ENCODE measurements around the gene BHLHE41. TPM values are rescaled to one million over a fixed set of nuclear protein-coding genes. Genes with fewer than 3 reads are reported as not detected.

BHLHE41 gene
- total RNA-seq, 1 experiment from 2014 or later, result 7.6 TPM

DNA sequence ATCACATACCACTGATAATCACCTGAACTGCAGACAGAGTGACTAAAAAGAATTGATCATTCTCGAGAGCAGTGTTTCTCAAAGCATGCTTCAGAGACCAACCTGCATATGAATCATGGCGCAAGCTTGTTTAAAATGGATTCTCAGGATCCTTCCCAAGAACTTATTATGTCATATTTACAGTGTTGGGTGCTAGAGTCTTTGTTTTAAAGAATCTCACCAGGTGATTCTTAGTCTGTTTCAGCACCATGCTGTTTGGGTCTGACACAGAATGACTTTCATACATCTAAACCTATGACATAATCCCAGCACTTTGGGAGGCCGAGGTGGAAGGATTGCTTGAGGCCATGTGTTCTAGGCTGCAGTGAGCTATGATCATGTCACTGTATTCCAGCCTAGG is 39.3 kb upstream of the BHLHE41 start:
- H3K27me3 Mint-ChIP-seq (ENCODE audit: low read depth), result no peaks in the 10 kb centered on the region; the same call in 1 of the 2 replicates
- ChIA-PET CTCF (no interaction called here), POLR2A (no interaction called here)
- TF ChIP-seq ZNF219 (CRISPR knock-in tag; IDR thresholded peaks at IDR 0.05; ENCODE audit: borderline replicate concordance), result no peak
- DNase-seq (ENCODE audit: low spot score) (no peak), ATAC-seq (no peak)
- no peaks in the 10 kb centered on the region for H3K36me3 Mint-ChIP-seq
- no peak overlapping the region for H3K4me3 Mint-ChIP-seq
- no peaks in the 10 kb centered on the region for H3K9me3 Mint-ChIP-seq
- H3K4me1 Mint-ChIP-seq, result 0 out of 2 replicates have a peak, but pooled peaks cover 2% of the 10 kb centered on the region
- H3K27ac Mint-ChIP-seq, result no peak overlapping the region

DNA sequence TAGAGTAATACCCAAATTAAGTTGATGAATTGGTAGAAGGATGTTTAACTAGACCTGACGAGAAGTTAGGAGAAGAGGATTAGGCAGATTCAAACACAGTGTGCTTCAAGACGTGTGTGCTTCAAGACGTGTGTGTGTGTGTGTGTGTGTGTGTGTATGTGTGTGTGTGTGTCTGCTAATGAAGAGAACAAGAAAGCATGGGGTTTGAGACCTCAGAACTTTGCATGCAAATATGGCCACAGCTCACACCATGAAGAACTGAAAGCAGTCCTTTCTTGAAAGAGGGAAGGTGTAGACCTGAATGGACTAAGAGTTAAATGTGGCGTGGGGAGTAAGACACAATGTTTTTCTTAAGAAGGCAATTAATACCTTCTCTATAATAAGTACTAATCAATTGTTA is 38.1 kb upstream of the BHLHE41 start:
- Mint-ChIP-seq H3K27me3 (ENCODE audit: low read depth) (no peaks in the 10 kb centered on the region; the same call in 1 of the 2 replicates), H3K4me1 (peaks cover 6% of the 10 kb centered on the region), H3K9me3 (no peaks in the 10 kb centered on the region), H3K27ac (no peak overlapping the region), H3K36me3 (no peaks in the 10 kb centered on the region), H3K4me3 (no peak overlapping the region)
- ChIA-PET POLR2A (no interaction called here), CTCF (interaction anchor here (1.0 kb wide), 1 partner anchor 451 kb away, joined by 3 read pairs; no protein-coding TSS in a partner anchor)
- DNase-seq (ENCODE audit: low spot score) (no peak), ATAC-seq (no peak)
- TF ChIP-seq, protein P1, sequence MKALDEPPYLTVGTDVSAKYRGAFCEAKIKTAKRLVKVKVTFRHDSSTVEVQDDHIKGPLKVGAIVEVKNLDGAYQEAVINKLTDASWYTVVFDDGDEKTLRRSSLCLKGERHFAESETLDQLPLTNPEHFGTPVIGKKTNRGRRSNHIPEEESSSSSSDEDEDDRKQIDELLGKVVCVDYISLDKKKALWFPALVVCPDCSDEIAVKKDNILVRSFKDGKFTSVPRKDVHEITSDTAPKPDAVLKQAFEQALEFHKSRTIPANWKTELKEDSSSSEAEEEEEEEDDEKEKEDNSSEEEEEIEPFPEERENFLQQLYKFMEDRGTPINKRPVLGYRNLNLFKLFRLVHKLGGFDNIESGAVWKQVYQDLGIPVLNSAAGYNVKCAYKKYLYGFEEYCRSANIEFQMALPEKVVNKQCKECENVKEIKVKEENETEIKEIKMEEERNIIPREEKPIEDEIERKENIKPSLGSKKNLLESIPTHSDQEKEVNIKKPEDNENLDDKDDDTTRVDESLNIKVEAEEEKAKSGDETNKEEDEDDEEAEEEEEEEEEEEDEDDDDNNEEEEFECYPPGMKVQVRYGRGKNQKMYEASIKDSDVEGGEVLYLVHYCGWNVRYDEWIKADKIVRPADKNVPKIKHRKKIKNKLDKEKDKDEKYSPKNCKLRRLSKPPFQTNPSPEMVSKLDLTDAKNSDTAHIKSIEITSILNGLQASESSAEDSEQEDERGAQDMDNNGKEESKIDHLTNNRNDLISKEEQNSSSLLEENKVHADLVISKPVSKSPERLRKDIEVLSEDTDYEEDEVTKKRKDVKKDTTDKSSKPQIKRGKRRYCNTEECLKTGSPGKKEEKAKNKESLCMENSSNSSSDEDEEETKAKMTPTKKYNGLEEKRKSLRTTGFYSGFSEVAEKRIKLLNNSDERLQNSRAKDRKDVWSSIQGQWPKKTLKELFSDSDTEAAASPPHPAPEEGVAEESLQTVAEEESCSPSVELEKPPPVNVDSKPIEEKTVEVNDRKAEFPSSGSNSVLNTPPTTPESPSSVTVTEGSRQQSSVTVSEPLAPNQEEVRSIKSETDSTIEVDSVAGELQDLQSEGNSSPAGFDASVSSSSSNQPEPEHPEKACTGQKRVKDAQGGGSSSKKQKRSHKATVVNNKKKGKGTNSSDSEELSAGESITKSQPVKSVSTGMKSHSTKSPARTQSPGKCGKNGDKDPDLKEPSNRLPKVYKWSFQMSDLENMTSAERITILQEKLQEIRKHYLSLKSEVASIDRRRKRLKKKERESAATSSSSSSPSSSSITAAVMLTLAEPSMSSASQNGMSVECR (CRISPR knock-in tag; IDR thresholded peaks at IDR 0.05; ENCODE audit: borderline replicate concordance), result no peak
- TF ChIP-seq NFE2L1 (CRISPR knock-in tag; IDR thresholded peaks at IDR 0.05) (no peak), PRRX2 (CRISPR knock-in tag; IDR thresholded peaks at IDR 0.05) (no peak), CBFB (CRISPR knock-in tag; IDR thresholded peaks at IDR 0.05; ENCODE audit: low read depth) (no peak), OVOL2 (CRISPR knock-in tag; IDR thresholded peaks at IDR 0.05; ENCODE audit: borderline replicate concordance) (no peak), GRHL2 (CRISPR knock-in tag; IDR thresholded peaks at IDR 0.05; ENCODE audit: insufficient replicate concordance, severe bottlenecking) (no peak), TEAD4 (CRISPR knock-in tag; IDR thresholded peaks at IDR 0.05) (no peak), NR2C2 (CRISPR knock-in tag; IDR thresholded peaks at IDR 0.05) (no peak), ZNF263 (CRISPR knock-in tag; IDR thresholded peaks at IDR 0.05; ENCODE audit: low read depth) (no peak)
- TF ChIP-seq, protein P2, sequence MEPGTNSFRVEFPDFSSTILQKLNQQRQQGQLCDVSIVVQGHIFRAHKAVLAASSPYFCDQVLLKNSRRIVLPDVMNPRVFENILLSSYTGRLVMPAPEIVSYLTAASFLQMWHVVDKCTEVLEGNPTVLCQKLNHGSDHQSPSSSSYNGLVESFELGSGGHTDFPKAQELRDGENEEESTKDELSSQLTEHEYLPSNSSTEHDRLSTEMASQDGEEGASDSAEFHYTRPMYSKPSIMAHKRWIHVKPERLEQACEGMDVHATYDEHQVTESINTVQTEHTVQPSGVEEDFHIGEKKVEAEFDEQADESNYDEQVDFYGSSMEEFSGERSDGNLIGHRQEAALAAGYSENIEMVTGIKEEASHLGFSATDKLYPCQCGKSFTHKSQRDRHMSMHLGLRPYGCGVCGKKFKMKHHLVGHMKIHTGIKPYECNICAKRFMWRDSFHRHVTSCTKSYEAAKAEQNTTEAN (CRISPR knock-in tag; IDR thresholded peaks at IDR 0.05), result no peak
- TF ChIP-seq, protein P3, sequence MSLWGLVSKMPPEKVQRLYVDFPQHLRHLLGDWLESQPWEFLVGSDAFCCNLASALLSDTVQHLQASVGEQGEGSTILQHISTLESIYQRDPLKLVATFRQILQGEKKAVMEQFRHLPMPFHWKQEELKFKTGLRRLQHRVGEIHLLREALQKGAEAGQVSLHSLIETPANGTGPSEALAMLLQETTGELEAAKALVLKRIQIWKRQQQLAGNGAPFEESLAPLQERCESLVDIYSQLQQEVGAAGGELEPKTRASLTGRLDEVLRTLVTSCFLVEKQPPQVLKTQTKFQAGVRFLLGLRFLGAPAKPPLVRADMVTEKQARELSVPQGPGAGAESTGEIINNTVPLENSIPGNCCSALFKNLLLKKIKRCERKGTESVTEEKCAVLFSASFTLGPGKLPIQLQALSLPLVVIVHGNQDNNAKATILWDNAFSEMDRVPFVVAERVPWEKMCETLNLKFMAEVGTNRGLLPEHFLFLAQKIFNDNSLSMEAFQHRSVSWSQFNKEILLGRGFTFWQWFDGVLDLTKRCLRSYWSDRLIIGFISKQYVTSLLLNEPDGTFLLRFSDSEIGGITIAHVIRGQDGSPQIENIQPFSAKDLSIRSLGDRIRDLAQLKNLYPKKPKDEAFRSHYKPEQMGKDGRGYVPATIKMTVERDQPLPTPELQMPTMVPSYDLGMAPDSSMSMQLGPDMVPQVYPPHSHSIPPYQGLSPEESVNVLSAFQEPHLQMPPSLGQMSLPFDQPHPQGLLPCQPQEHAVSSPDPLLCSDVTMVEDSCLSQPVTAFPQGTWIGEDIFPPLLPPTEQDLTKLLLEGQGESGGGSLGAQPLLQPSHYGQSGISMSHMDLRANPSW (CRISPR knock-in tag; conservative IDR thresholded peaks at IDR 0.05; ENCODE audit: low read depth), result no peak
- TF ChIP-seq, protein P4, sequence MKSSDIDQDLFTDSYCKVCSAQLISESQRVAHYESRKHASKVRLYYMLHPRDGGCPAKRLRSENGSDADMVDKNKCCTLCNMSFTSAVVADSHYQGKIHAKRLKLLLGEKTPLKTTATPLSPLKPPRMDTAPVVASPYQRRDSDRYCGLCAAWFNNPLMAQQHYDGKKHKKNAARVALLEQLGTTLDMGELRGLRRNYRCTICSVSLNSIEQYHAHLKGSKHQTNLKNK (CRISPR knock-in tag; IDR thresholded peaks at IDR 0.05), result no peak

DNA sequence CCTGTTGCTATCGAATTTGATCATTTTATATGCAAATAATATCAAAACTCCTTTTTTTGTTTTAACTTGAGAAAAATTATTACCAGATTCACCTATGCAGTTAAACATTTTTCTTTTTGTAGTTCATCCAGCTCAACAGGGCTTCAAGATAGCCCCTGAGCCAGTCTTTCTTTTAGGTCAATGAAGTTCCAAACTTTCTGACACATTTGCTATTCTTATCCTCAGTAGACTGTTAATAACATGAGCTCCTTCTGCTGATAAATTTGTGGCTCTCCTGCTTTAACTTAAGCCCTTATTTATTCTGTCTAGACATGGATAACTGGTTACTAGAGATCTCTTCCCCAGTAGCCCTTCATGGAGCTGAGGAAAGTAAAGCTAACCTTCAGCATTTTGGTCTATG is 37.3 kb upstream of the BHLHE41 start:
- no peak overlapping the region for H3K4me3 Mint-ChIP-seq
- H3K27me3 Mint-ChIP-seq (ENCODE audit: low read depth), result no peaks in the 10 kb centered on the region; the same call in 1 of the 2 replicates
- ATAC-seq, result no peak
- POLR2A ChIA-PET, result no interaction called here
- H3K4me1 Mint-ChIP-seq, result peaks cover 6% of the 10 kb centered on the region
- CTCF ChIA-PET, result interaction anchor here (1.0 kb wide), 1 partner anchor 452 kb away, joined by 3 read pairs; no protein-coding TSS in a partner anchor
- H3K36me3 Mint-ChIP-seq, result no peaks in the 10 kb centered on the region
- H3K9me3 Mint-ChIP-seq, result no peaks in the 10 kb centered on the region
- no peak for DNase-seq (ENCODE audit: low spot score)
- no peak overlapping the region for H3K27ac Mint-ChIP-seq
- no peak for TF ChIP-seq CREM (CRISPR knock-in tag; IDR thresholded peaks at IDR 0.05)
- no peak for TF ChIP-seq JUN (CRISPR knock-in tag; IDR thresholded peaks at IDR 0.05)
- TF ChIP-seq RORB (CRISPR knock-in tag; IDR thresholded peaks at IDR 0.05), result no peak
- no peak for TF ChIP-seq ZNF423 (CRISPR knock-in tag; IDR thresholded peaks at IDR 0.05)
- no peak for TF ChIP-seq NR3C1 (CRISPR knock-in tag; conservative IDR thresholded peaks at IDR 0.05; ENCODE audit: low read depth)
- TF ChIP-seq, protein P5, sequence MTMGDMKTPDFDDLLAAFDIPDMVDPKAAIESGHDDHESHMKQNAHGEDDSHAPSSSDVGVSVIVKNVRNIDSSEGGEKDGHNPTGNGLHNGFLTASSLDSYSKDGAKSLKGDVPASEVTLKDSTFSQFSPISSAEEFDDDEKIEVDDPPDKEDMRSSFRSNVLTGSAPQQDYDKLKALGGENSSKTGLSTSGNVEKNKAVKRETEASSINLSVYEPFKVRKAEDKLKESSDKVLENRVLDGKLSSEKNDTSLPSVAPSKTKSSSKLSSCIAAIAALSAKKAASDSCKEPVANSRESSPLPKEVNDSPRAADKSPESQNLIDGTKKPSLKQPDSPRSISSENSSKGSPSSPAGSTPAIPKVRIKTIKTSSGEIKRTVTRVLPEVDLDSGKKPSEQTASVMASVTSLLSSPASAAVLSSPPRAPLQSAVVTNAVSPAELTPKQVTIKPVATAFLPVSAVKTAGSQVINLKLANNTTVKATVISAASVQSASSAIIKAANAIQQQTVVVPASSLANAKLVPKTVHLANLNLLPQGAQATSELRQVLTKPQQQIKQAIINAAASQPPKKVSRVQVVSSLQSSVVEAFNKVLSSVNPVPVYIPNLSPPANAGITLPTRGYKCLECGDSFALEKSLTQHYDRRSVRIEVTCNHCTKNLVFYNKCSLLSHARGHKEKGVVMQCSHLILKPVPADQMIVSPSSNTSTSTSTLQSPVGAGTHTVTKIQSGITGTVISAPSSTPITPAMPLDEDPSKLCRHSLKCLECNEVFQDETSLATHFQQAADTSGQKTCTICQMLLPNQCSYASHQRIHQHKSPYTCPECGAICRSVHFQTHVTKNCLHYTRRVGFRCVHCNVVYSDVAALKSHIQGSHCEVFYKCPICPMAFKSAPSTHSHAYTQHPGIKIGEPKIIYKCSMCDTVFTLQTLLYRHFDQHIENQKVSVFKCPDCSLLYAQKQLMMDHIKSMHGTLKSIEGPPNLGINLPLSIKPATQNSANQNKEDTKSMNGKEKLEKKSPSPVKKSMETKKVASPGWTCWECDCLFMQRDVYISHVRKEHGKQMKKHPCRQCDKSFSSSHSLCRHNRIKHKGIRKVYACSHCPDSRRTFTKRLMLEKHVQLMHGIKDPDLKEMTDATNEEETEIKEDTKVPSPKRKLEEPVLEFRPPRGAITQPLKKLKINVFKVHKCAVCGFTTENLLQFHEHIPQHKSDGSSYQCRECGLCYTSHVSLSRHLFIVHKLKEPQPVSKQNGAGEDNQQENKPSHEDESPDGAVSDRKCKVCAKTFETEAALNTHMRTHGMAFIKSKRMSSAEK (CRISPR knock-in tag; IDR thresholded peaks at IDR 0.05; ENCODE audit: borderline replicate concordance), result no peak
- no peak for TF ChIP-seq ZNF219 (CRISPR knock-in tag; IDR thresholded peaks at IDR 0.05; ENCODE audit: borderline replicate concordance)

All from WTC11 (cell line).